Smooth muscle cell (in vitro differentiated cells): ENCODE data around the gene CCDC85A. TPM values are rescaled to one million over a fixed set of nuclear protein-coding genes. Genes with fewer than 3 reads are reported as not detected.

Experiments used
- DNase-seq: peaks from one replicate; lab custom pipeline; 2025; ENCODE audit not compliant: unreplicated experiment; lab: John Stamatoyannopoulos, UW
- H2AFZ ChIP-seq: fragments of 200-600 bp; sonication (generic); 2 replicates; pipeline ENCODE4 v1.6.0; 2016; ENCODE audit warnings: antibody characterized with exemption, low read depth, mild to moderate bottlenecking
- H3F3A ChIP-seq: fragments of 200-600 bp; sonication (generic); 2 replicates; pipeline ENCODE4 v1.6.0; 2017; ENCODE audit warnings: antibody characterized with exemption, low read depth
- H3K27ac ChIP-seq: fragments of 200-600 bp; sonication (generic); 2 replicates; pipeline ENCODE4 v1.5.1; 2016; ENCODE audit warnings: low read depth, mild to moderate bottlenecking
- H3K27me3 ChIP-seq: fragments of 200-600 bp; sonication (generic); 2 replicates; pipeline ENCODE4 v1.6.1; 2016; ENCODE audit warnings: low read depth, mild to moderate bottlenecking
- H3K36me3 ChIP-seq: fragments of 200-600 bp; sonication (generic); 2 replicates; pipeline ENCODE4 v1.5.1; 2016; ENCODE audit warnings: low read depth
- H3K4me1 ChIP-seq: fragments of 200-600 bp; sonication (generic); 2 replicates; pipeline ENCODE4 v1.5.1; 2016; ENCODE audit warnings: low read depth
- H3K4me2 ChIP-seq: fragments of 200-600 bp; sonication (generic); 2 replicates; pipeline ENCODE4 v1.6.0; 2016; ENCODE audit warnings: mild to moderate bottlenecking
- H3K4me3 ChIP-seq: fragments of 200-600 bp; sonication (generic); 2 replicates; pipeline ENCODE4 v1.5.1; 2016; ENCODE audit warnings: mild to moderate bottlenecking
- H3K79me2 ChIP-seq: fragments of 200-600 bp; sonication (generic); 2 replicates; pipeline ENCODE4 v1.6.0; 2016; ENCODE audit warnings: low read depth, mild to moderate bottlenecking
- H3K9ac ChIP-seq: fragments of 200-600 bp; sonication (generic); 2 replicates; pipeline ENCODE4 v1.6.0; 2016; ENCODE audit warnings: low read depth
- H3K9me3 ChIP-seq: fragments of 200-600 bp; sonication (generic); replicated peaks from 2 replicates; pipeline ENCODE4 v1.5.1; 2016; ENCODE audit warnings: low read depth
- H4K20me1 ChIP-seq: fragments of 200-600 bp; sonication (generic); 2 replicates; pipeline ENCODE4 v1.6.0; 2016; ENCODE audit warnings: low read depth
- WGBS: methylation state at CpG from one replicate; pipeline ENCODE4 v1.1.7; 2016; ENCODE audit warnings: low lambda C conversion rate; 5-methylcytosine and 5-hydroxymethylcytosine counted together
- polyA plus RNA-seq: library from polyadenylated mRNA; unstranded; fragments of >200 nt; fragmentation: Nextera tagmentation; extraction: Ambion mirVana; gene quantifications from 2 replicates; pipeline ENCODE4 v1.2.1, GENCODE V29; 2016
- total RNA-seq: library from RNA; depleted of rRNA; stranded (reverse); fragments of >200 nt; gene quantifications from 2 replicates; pipeline ENCODE4 v1.2.3, GENCODE V29; 2014
- TF ChIP-seq, protein P1 (sequence below): fragments of 200-600 bp; sonication (generic); IDR thresholded peaks from 2 replicates; pipeline ENCODE4 v1.5.1; 2017; ENCODE audit warnings: borderline replicate concordance, mild to moderate bottlenecking, antibody characterized with exemption; ENCODE audit not compliant: insufficient read depth, poor library complexity, severe bottlenecking

Gene CCDC85A
- total and polyA plus RNA-seq, 2 experiments from 2014 or later: 0.67 to 2.1 TPM

DNA sequence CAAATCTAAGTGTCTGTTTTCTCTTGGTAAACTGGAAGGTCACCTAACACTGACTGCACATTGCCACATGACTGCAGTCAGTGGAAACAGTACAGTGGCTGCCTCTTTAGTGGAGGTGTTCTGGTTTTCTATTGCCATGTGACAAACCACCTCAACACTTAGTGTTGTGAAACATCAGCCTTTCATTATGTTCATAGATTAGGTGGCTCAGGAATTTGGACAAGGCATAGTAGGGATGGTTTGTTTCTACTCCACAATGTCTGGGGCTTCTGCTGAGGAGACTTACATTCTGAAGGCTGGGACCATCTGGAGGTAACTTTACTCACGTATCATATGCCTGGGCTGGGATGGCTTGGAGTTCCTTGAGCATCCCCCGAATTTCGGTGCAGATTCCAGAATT lies 26.5 kb downstream of the CCDC85A start:
- Histone ChIP-seq H3K4me1 (no peaks in the 10 kb centered on the region), H3K79me2 (no peaks in the 10 kb centered on the region), H2AFZ (no peak overlapping the region), H3K36me3 (no peaks in the 10 kb centered on the region), H3K9ac (no peak overlapping the region), H3K4me2 (no peak overlapping the region), H3K27me3 (no peaks in the 10 kb centered on the region), H3K27ac (no peak overlapping the region), H3F3A (no peaks in the 10 kb centered on the region), H3K9me3 (no peaks in the 10 kb centered on the region), H4K20me1 (no peaks in the 10 kb centered on the region), H3K4me3 (no peak overlapping the region)
- 91% methylated on average over 3 of the region's 3 CpGs for WGBS
- TF ChIP-seq, protein P1, sequence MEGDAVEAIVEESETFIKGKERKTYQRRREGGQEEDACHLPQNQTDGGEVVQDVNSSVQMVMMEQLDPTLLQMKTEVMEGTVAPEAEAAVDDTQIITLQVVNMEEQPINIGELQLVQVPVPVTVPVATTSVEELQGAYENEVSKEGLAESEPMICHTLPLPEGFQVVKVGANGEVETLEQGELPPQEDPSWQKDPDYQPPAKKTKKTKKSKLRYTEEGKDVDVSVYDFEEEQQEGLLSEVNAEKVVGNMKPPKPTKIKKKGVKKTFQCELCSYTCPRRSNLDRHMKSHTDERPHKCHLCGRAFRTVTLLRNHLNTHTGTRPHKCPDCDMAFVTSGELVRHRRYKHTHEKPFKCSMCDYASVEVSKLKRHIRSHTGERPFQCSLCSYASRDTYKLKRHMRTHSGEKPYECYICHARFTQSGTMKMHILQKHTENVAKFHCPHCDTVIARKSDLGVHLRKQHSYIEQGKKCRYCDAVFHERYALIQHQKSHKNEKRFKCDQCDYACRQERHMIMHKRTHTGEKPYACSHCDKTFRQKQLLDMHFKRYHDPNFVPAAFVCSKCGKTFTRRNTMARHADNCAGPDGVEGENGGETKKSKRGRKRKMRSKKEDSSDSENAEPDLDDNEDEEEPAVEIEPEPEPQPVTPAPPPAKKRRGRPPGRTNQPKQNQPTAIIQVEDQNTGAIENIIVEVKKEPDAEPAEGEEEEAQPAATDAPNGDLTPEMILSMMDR: no peak
- DNase-seq: no peak

GRCh38 chr2:56211048-56211447 lies 27.3 kb downstream of the CCDC85A start:
- DNase-seq: no peak
- Histone ChIP-seq H3K9me3 (no peaks in the 10 kb centered on the region), H4K20me1 (no peaks in the 10 kb centered on the region), H3K4me1 (no peaks in the 10 kb centered on the region), H3K27ac (no peak overlapping the region), H3K4me3 (no peak overlapping the region), H2AFZ (no peak overlapping the region), H3K4me2 (no peak overlapping the region), H3F3A (no peaks in the 10 kb centered on the region), H3K79me2 (no peaks in the 10 kb centered on the region), H3K9ac (no peak overlapping the region), H3K27me3 (no peaks in the 10 kb centered on the region), H3K36me3 (no peaks in the 10 kb centered on the region)
- TF ChIP-seq, protein P1: no peak

- H3F3A ChIP-seq: no peaks in the 10 kb centered on the region
- H3K4me1 ChIP-seq: no peaks in the 10 kb centered on the region
- H3K79me2 ChIP-seq: no peaks in the 10 kb centered on the region
- DNase-seq: no peak
- H3K27me3 ChIP-seq: peaks cover 4% of the 10 kb centered on the region
- no peak overlapping the region for H3K27ac ChIP-seq
- H3K9me3 ChIP-seq: no peaks in the 10 kb centered on the region
- WGBS: 91% methylated on average over 2 of the region's 2 CpGs
- TF ChIP-seq, protein P1: no peak
- H3K4me2 ChIP-seq: no peak overlapping the region
- H3K9ac ChIP-seq: no peak overlapping the region
- no peaks in the 10 kb centered on the region for H4K20me1 ChIP-seq
- H2AFZ ChIP-seq: no peak overlapping the region
- H3K4me3 ChIP-seq: no peak overlapping the region
- H3K36me3 ChIP-seq: no peaks in the 10 kb centered on the region
Measured at GRCh38 chr2:56215911-56216310, 32.1 kb downstream of the CCDC85A start.

DNA sequence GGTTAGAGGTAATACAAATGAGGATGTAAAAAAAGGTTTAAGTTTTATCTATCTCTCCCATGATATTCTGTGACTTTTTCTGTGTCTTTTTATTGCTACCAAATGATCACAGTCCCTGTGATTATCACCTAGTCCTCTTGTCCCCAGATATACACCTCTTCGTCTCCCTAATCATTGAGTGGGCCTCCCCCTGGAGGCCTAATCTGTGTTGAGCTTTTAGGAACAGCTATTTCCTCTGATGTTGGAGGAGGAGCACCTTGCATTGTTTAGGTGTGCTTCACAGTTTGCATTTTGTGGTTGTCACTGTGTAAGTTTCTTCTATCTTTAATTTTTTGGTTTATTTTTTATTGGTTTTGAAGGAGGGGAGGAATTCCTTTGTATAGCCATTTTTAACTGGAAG lies 33.3 kb downstream of the CCDC85A start:
- DNase-seq: no peak
- Histone ChIP-seq H3K27me3 (peaks cover 4% of the 10 kb centered on the region), H3K9me3 (no peaks in the 10 kb centered on the region), H4K20me1 (no peaks in the 10 kb centered on the region), H3F3A (no peaks in the 10 kb centered on the region), H3K79me2 (no peaks in the 10 kb centered on the region), H3K9ac (no peak overlapping the region), H3K36me3 (no peaks in the 10 kb centered on the region), H2AFZ (no peak overlapping the region), H3K27ac (no peak overlapping the region), H3K4me1 (no peaks in the 10 kb centered on the region), H3K4me3 (no peak overlapping the region), H3K4me2 (no peak overlapping the region)
- WGBS: 51% methylated on average over 1 of the region's 1 CpG
- TF ChIP-seq, protein P1: no peak
